ENCODE data around the gene GKN1. TPM values are rescaled to one million over a fixed set of nuclear protein-coding genes. Genes with fewer than 3 reads are reported as not detected.
A peak's percentile ranks its signal among the peaks of the same experiment; 100 is the strongest.

The GKN1 gene
- total and polyA plus RNA-seq, 4 donors: not detected

DNA sequence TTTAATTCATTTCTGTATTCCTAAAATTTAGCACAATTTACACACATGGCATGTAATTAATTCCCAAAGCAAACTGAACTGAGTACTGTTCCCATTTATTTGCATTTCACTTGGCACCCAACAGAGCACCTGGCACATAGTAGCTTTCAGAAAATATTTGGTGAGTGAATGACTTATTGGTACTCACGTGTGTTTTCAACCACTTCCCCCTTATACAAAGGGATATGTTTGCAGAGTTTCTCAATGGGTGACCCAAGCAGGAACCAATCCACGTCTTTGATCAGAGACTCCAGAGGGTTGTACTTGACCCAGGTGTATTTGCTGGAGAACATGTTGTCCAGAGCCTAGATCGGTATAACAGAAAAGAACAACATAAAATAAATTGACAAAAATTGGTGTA is 28.3 kb upstream of the GKN1 start:
- no peaks in the 10 kb centered on the region for H3K9me3 ChIP-seq (ENCODE audit: control insufficient read depth in 4 of 4, low read length in 3 of 4)
- no peak for DNase-seq (ENCODE audit: low spot score)
- no peaks in the 10 kb centered on the region for H3K36me3 ChIP-seq (ENCODE audit: control insufficient read depth in 4 of 4, insufficient read depth in 3 of 4, low read depth in 1 of 4, low read length in 3 of 4)
- 25% methylated on average over 3 of the region's 3 CpGs for WGBS
- H3K4me3 ChIP-seq (ENCODE audit: low read depth in 1 of 3, low read length in 3 of 3): no peak overlapping the region
- H3K27me3 ChIP-seq (ENCODE audit: control insufficient read depth in 4 of 4, insufficient read depth in 4 of 4, low read length in 3 of 4): peaks cover 0 to under 1% (median 0%) of the 10 kb centered on the region in 4 donors
- H3K4me1 ChIP-seq (ENCODE audit: control insufficient read depth in 4 of 4, insufficient read depth in 4 of 4, low read length in 3 of 4): peaks cover 0 to 6% (median 2%) of the 10 kb centered on the region in 4 donors
- no peak overlapping the region for H3K27ac ChIP-seq (ENCODE audit: low read depth in 1 of 2, low read length in 2 of 2)
- H3K9ac ChIP-seq (ENCODE audit: low read depth in 1 of 2, low read length in 2 of 2): no peak overlapping the region
- TF ChIP-seq YY1 (IDR thresholded peaks at IDR 0.05) (peak; percentile 69), NR2F2 (IDR thresholded peaks at IDR 0.05) (no peak), HNF4G (IDR thresholded peaks at IDR 0.05) (no peak), SP1 (IDR thresholded peaks at IDR 0.05) (peak; percentile 34), JUND (IDR thresholded peaks at IDR 0.05) (peak in 1 of 2 donors; percentile 81), RAD21 (IDR thresholded peaks at IDR 0.05) (peak; percentile 23 to 41), HNF4A (conservative IDR thresholded peaks at IDR 0.05) (peak; percentile 52 to 79), FOXA1 (IDR thresholded peaks at IDR 0.05) (peak; percentile 47), TAF1 (conservative IDR thresholded peaks at IDR 0.05) (no peak), FOXA2 (IDR thresholded peaks at IDR 0.05) (peak; percentile 34), GABPA (IDR thresholded peaks at IDR 0.05 in 1 of 2, conservative IDR thresholded peaks at IDR 0.05 in 1 of 2) (peak in 1 of 2 donors; percentile 29), RXRA (IDR thresholded peaks at IDR 0.05) (peak; percentile 37 to 90), EGR1 (IDR thresholded peaks at IDR 0.05; ENCODE audit: low read depth in 2 of 2) (peak in 1 of 2 donors; percentile 26)
- TF ChIP-seq, protein P1, sequence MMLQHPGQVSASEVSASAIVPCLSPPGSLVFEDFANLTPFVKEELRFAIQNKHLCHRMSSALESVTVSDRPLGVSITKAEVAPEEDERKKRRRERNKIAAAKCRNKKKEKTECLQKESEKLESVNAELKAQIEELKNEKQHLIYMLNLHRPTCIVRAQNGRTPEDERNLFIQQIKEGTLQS (IDR thresholded peaks at IDR 0.05): peak; percentile 23
- TF ChIP-seq, protein P2, sequence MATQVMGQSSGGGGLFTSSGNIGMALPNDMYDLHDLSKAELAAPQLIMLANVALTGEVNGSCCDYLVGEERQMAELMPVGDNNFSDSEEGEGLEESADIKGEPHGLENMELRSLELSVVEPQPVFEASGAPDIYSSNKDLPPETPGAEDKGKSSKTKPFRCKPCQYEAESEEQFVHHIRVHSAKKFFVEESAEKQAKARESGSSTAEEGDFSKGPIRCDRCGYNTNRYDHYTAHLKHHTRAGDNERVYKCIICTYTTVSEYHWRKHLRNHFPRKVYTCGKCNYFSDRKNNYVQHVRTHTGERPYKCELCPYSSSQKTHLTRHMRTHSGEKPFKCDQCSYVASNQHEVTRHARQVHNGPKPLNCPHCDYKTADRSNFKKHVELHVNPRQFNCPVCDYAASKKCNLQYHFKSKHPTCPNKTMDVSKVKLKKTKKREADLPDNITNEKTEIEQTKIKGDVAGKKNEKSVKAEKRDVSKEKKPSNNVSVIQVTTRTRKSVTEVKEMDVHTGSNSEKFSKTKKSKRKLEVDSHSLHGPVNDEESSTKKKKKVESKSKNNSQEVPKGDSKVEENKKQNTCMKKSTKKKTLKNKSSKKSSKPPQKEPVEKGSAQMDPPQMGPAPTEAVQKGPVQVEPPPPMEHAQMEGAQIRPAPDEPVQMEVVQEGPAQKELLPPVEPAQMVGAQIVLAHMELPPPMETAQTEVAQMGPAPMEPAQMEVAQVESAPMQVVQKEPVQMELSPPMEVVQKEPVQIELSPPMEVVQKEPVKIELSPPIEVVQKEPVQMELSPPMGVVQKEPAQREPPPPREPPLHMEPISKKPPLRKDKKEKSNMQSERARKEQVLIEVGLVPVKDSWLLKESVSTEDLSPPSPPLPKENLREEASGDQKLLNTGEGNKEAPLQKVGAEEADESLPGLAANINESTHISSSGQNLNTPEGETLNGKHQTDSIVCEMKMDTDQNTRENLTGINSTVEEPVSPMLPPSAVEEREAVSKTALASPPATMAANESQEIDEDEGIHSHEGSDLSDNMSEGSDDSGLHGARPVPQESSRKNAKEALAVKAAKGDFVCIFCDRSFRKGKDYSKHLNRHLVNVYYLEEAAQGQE (IDR thresholded peaks at IDR 0.05): peak; percentile 90
- TF ChIP-seq, protein P3, sequence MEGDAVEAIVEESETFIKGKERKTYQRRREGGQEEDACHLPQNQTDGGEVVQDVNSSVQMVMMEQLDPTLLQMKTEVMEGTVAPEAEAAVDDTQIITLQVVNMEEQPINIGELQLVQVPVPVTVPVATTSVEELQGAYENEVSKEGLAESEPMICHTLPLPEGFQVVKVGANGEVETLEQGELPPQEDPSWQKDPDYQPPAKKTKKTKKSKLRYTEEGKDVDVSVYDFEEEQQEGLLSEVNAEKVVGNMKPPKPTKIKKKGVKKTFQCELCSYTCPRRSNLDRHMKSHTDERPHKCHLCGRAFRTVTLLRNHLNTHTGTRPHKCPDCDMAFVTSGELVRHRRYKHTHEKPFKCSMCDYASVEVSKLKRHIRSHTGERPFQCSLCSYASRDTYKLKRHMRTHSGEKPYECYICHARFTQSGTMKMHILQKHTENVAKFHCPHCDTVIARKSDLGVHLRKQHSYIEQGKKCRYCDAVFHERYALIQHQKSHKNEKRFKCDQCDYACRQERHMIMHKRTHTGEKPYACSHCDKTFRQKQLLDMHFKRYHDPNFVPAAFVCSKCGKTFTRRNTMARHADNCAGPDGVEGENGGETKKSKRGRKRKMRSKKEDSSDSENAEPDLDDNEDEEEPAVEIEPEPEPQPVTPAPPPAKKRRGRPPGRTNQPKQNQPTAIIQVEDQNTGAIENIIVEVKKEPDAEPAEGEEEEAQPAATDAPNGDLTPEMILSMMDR (IDR thresholded peaks at IDR 0.05; ENCODE audit: low read depth, low read length, missing input control): no peak
- TF ChIP-seq, protein P4, sequence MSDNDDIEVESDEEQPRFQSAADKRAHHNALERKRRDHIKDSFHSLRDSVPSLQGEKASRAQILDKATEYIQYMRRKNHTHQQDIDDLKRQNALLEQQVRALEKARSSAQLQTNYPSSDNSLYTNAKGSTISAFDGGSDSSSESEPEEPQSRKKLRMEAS (IDR thresholded peaks at IDR 0.05): peak; percentile 69
- TF ChIP-seq, protein P5, sequence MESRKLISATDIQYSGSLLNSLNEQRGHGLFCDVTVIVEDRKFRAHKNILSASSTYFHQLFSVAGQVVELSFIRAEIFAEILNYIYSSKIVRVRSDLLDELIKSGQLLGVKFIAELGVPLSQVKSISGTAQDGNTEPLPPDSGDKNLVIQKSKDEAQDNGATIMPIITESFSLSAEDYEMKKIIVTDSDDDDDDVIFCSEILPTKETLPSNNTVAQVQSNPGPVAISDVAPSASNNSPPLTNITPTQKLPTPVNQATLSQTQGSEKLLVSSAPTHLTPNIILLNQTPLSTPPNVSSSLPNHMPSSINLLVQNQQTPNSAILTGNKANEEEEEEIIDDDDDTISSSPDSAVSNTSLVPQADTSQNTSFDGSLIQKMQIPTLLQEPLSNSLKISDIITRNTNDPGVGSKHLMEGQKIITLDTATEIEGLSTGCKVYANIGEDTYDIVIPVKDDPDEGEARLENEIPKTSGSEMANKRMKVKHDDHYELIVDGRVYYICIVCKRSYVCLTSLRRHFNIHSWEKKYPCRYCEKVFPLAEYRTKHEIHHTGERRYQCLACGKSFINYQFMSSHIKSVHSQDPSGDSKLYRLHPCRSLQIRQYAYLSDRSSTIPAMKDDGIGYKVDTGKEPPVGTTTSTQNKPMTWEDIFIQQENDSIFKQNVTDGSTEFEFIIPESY (IDR thresholded peaks at IDR 0.05): peak; percentile 60
